Common myeloid progenitor, CD34-positive (primary cell): ENCODE results near the gene RFPL1.
A peak's percentile ranks its signal among the peaks of the same experiment; 100 is the strongest.

Experiments used
- CTCF ChIA-PET: fragments of 350-600 bp; sonication (Branson Sonifier 250); formaldehyde crosslinking; loops from one replicate; lab custom pipeline; 2021; ENCODE audit warnings: antibody characterized with exemption; lab: Charles Lee
- POLR2A ChIA-PET: fragments of 350-600 bp; sonication (Branson Sonifier 250); formaldehyde crosslinking; loops from one replicate; lab custom pipeline; 2021; ENCODE audit warnings: antibody characterized with exemption; lab: Charles Lee
- DNase-seq, 3 donors: peaks; one replicate each; pipeline versions ENCODE4 v3.0.0 to v3.0.0-alpha.2; 2013
- H3K27ac ChIP-seq, 2 experiments: 1 replicate in 1 of 2; 2 replicates in 1 of 2; pipeline ENCODE4 v1.7.0; 2013; ENCODE audit warnings: inconsistent platforms in 2 of 2, low read length in 2 of 2, mild to moderate bottlenecking in 2 of 2, low read depth in 1 of 2, moderate library complexity in 1 of 2; ENCODE audit not compliant: severe bottlenecking in 2 of 2, insufficient read depth in 1 of 2, poor library complexity in 1 of 2
- H3K27me3 ChIP-seq, 5 experiments: replicated peaks in 2 of 5; 1 replicate in 3 of 5; 2 replicates in 2 of 5; pipeline versions ENCODE4 v1.6.1 to v1.7.0; 2013; ENCODE audit warnings: low read length in 4 of 5, mild to moderate bottlenecking in 2 of 5, moderate library complexity in 2 of 5, inconsistent platforms in 1 of 5; ENCODE audit not compliant: insufficient read depth in 5 of 5, control insufficient read depth in 4 of 5
- H3K36me3 ChIP-seq, 4 experiments: 1 replicate in 2 of 4; 2 replicates in 2 of 4; pipeline versions ENCODE4 v1.6.1 to v1.7.0; 2013; ENCODE audit warnings: low read length in 3 of 4, control low read depth in 1 of 4, mild to moderate bottlenecking in 1 of 4; ENCODE audit not compliant: control insufficient read depth in 4 of 4, insufficient read depth in 4 of 4
- H3K4me1 ChIP-seq, 4 experiments: 1 replicate in 3 of 4; 2 replicates in 1 of 4; pipeline versions ENCODE4 v1.6.1 to v1.7.1; 2013; ENCODE audit warnings: low read length in 3 of 4, mild to moderate bottlenecking in 3 of 4, control low read depth in 1 of 4, inconsistent platforms in 1 of 4, moderate library complexity in 1 of 4; ENCODE audit not compliant: control insufficient read depth in 4 of 4, insufficient read depth in 4 of 4; ENCODE audit errors: control extremely low read depth in 1 of 4
- H3K4me3 ChIP-seq, 7 experiments: 1 replicate in 4 of 7; 2 replicates in 3 of 7; pipeline versions ENCODE4 v1.5.1 to v1.7.0; 2013; ENCODE audit warnings: mild to moderate bottlenecking in 7 of 7, low read length in 6 of 7, moderate library complexity in 6 of 7, inconsistent platforms in 2 of 7, low read depth in 2 of 7, control low read depth in 1 of 7; ENCODE audit not compliant: insufficient read depth in 4 of 7, control insufficient read depth in 1 of 7; ENCODE audit errors: extremely low read depth in 1 of 7
- H3K9me3 ChIP-seq, 5 experiments: 1 replicate in 4 of 5; 2 replicates in 1 of 5; pipeline versions ENCODE4 v1.6.1 to v1.7.1; 2013; ENCODE audit warnings: low read length in 4 of 5, mild to moderate bottlenecking in 2 of 5, inconsistent platforms in 1 of 5, low read depth in 1 of 5, moderate library complexity in 1 of 5; ENCODE audit not compliant: control insufficient read depth in 4 of 5, insufficient read depth in 2 of 5; ENCODE audit errors: control extremely low read depth in 1 of 5
- WGBS: methylation state at CpG from one replicate; pipeline ENCODE4 v1.1.5; 2013; ENCODE audit not compliant: insufficient coverage; 5-methylcytosine and 5-hydroxymethylcytosine counted together

Gene RFPL1

DNA sequence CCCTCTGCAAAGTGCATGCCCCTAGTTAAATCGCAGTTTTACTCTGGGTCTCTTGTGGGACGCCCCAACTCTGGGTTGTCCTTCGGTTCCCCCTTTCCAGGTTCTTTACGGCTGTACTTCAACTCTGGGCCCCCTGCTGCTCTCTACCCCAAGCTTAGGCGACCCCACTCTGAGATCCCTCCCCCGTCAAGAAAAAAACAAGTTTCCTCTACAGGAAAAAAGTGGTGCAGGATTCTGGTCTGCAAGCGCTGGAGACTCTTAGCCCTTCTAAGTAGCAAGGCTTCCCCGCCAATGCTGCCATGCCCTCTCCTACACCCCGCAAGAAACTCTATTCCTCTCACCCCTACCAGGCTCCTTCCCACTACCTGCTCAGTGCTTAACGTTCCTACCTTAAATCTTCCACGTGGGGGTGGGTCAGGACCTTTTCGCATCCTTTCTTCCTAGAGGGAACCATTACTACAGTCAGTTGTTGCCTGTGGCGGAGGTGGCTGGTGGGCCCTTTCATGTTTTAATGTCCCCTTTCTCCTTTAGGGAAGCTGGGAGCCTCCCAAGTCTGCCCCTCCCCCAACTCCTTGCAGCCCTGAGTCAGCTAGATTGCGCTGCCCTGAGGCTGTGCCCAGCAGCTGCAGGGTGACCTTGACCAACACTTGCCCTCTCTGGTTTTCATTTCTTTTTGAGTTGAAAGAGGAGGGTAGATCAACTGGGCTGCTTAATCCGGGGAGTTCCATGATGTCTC lies 43.0 kb downstream of the RFPL1 start:
- no peaks in the 10 kb centered on the region for H3K36me3 ChIP-seq
- peaks cover 2 to 45% (median 40%) of the 10 kb centered on the region in 4 experiments for H3K4me1 ChIP-seq
- CTCF ChIA-PET, result interaction anchor here (0.9 to 3.5 kb wide), 6 partner anchors 11 to 87 kb away, joined by 3 to 21 read pairs (median 4); no protein-coding TSS in a partner anchor
- H3K27me3 ChIP-seq, result peaks cover 0 to 42% (median 17%) of the 10 kb centered on the region in 5 experiments
- DNase-seq, result peak in 1 of 3 donors; percentile 23
- peak overlapping the region in 5 of 7 experiments; percentile 35 to 66 (median 46) for H3K4me3 ChIP-seq
- POLR2A ChIA-PET, result no interaction called here
- no peak overlapping the region for H3K27ac ChIP-seq
- WGBS, result 19% methylated on average over 12 of the region's 15 CpGs
- peaks cover 0 to 3% (median 0%) of the 10 kb centered on the region in 5 experiments for H3K9me3 ChIP-seq

DNA sequence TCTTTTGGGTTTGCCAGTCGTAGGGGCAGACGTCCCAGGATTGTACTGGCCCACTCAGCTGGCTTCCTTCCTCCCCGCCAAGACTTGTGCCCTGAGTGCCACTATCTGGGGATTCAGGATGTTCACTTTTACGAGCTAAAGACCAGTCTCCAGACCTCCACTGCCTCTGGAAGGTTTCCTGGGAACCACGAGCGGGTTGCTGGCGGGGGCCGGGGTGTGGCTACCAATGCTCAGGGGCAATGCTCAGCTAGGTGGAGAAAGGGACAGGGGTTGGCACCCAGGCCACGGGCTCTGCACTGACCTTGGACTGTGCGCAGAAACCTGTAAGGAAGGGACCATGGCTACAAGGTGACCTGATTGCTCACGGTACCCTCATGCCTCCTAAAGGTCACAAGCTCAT lies 43.9 kb downstream of the RFPL1 start:
- no peak overlapping the region for H3K27ac ChIP-seq
- no peak overlapping the region for H3K4me3 ChIP-seq
- H3K9me3 ChIP-seq, result peaks cover 0 to 3% (median 0%) of the 10 kb centered on the region in 5 experiments
- WGBS, result 75% methylated on average over 10 of the region's 11 CpGs
- POLR2A ChIA-PET, result no interaction called here
- H3K36me3 ChIP-seq, result peaks cover 0 to 2% (median 0%) of the 10 kb centered on the region in 4 experiments
- no peak for DNase-seq
- CTCF ChIA-PET, result interaction anchor here (1.0 to 3.5 kb wide), 7 partner anchors 11 to 523 kb away, joined by 3 to 21 read pairs (median 4); no protein-coding TSS in a partner anchor
- peaks cover 2 to 45% (median 40%) of the 10 kb centered on the region in 4 experiments for H3K4me1 ChIP-seq
- H3K27me3 ChIP-seq, result peaks cover 0 to 42% (median 17%) of the 10 kb centered on the region in 5 experiments

DNA sequence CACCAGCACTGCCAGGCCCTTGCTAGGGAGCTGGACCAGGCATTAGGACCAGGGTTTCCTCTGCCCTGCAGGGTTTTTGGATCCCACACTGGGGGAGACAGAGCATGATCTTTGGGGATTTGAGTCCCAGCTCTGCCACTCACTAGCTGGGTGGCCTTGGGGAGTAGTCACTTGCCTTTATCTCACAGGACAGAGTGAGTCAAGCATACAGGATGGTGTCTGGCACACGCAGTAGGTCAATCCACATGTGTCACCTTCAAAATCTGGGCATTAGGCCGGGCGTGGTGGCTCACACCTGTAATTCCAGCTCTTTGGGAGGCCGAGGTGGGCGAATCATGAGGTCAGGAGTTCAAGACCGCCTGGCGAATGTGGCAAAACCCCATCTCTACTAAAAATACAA lies 44.3 kb downstream of the RFPL1 start:
- H3K9me3 ChIP-seq, result peaks cover 0 to 3% (median 0%) of the 10 kb centered on the region in 5 experiments
- POLR2A ChIA-PET, result no interaction called here
- DNase-seq, result no peak
- H3K4me1 ChIP-seq, result peaks cover 2 to 42% (median 39%) of the 10 kb centered on the region in 4 experiments
- H3K27me3 ChIP-seq, result peaks cover 0 to 42% (median 17%) of the 10 kb centered on the region in 5 experiments
- H3K4me3 ChIP-seq, result no peak overlapping the region
- H3K36me3 ChIP-seq, result peaks cover 0 to 2% (median 0%) of the 10 kb centered on the region in 4 experiments
- CTCF ChIA-PET, result interaction anchor here (1.0 to 3.5 kb wide), 6 partner anchors 12 to 523 kb away, joined by 3 to 21 read pairs (median 4); no protein-coding TSS in a partner anchor
- 100% methylated on average over 3 of the region's 7 CpGs for WGBS
- no peak overlapping the region for H3K27ac ChIP-seq

DNA sequence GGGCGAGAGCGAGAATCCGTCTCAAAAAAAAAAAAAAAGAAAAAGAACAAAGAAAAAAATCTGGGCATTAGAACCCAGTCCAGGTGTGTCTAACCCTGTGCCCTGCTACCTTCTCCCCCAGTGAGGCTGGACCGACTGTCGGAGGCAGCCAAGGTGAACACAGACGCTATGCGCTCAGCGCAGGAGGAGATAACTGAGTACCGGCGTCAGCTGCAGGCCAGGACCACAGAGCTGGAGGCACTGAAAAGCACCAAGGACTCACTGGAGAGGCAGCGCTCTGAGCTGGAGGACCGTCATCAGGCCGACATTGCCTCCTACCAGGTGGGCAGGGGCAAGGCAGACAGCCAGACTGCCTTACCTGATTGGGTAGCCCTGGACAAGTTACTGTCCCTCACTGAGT lies 44.9 kb downstream of the RFPL1 start:
- peaks cover 0 to 3% (median 0%) of the 10 kb centered on the region in 5 experiments for H3K9me3 ChIP-seq
- DNase-seq, result no peak
- peaks cover 0 to 42% (median 17%) of the 10 kb centered on the region in 5 experiments for H3K27me3 ChIP-seq
- no peak overlapping the region for H3K27ac ChIP-seq
- ChIA-PET CTCF (interaction anchor here (1.1 to 3.5 kb wide), 4 partner anchors 9 to 522 kb away, joined by 4 to 21 read pairs (median 7); no protein-coding TSS in a partner anchor), POLR2A (no interaction called here)
- 100% methylated on average over 4 of the region's 13 CpGs for WGBS
- H3K4me1 ChIP-seq, result peaks cover 2 to 37% (median 33%) of the 10 kb centered on the region in 4 experiments
- H3K4me3 ChIP-seq, result no peak overlapping the region
- H3K36me3 ChIP-seq, result peaks cover 0 to 2% (median 0%) of the 10 kb centered on the region in 4 experiments

DNA sequence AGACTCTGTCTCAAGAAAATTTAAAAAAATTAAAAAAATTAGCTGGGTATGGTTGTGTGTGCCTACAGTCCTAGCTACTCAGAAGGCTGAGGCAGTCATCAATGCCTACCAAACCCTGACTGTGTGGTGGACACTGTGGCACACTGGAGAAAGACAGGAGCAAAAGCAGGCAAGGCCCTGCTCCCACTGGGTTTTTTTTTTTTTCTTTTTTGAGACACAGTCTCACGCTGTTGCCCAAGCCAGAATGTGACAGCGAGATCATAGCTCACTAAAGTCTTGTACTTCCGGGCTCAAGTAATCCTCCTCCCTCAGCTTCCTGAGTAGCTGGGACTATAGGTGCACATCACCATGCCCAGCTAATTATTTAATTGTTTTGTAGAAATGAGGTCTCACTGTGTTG lies 46.3 kb downstream of the RFPL1 start:
- H3K27me3 ChIP-seq, result peaks cover 0 to 32% (median 11%) of the 10 kb centered on the region in 5 experiments
- WGBS, result 90% methylated on average over 2 of the region's 3 CpGs
- DNase-seq, result no peak
- H3K4me1 ChIP-seq, result peaks cover 2 to 30% (median 24%) of the 10 kb centered on the region in 4 experiments
- peaks cover 0 to 2% (median 0%) of the 10 kb centered on the region in 4 experiments for H3K36me3 ChIP-seq
- no peak overlapping the region for H3K27ac ChIP-seq
- no peak overlapping the region for H3K4me3 ChIP-seq
- CTCF ChIA-PET, result interaction anchor here (1.4 to 2.1 kb wide), 2 partner anchors 10 to 40 kb away, joined by 3 to 8 read pairs; no protein-coding TSS in a partner anchor
- POLR2A ChIA-PET, result no interaction called here
- peaks cover 0 to 3% (median 0%) of the 10 kb centered on the region in 5 experiments for H3K9me3 ChIP-seq

DNA sequence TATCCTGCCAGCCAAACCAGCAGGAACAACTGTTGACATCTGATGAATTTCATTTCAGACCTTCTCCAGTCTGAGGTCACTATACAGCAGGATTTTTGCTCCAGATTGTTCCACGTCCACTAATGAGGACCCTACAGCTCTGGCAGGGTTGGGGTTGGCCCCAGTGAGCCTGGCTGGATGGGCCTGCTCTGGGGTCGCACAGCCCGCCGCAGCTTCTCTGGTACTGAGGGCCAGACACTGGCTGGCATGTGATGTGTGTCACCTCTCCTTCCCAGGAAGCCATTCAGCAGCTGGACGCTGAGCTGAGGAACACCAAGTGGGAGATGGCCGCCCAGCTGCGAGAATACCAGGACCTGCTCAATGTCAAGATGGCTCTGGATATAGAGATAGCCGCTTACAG lies 47.1 kb downstream of the RFPL1 start:
- ChIA-PET POLR2A (no interaction called here), CTCF (interaction anchor here (1.4 to 2.1 kb wide), 2 partner anchors 11 to 39 kb away, joined by 3 to 8 read pairs; no protein-coding TSS in a partner anchor)
- peaks cover 0 to 2% (median 0%) of the 10 kb centered on the region in 4 experiments for H3K36me3 ChIP-seq
- DNase-seq, result no peak
- H3K27ac ChIP-seq, result no peak overlapping the region
- peaks cover 0 to 1% (median 0%) of the 10 kb centered on the region in 5 experiments for H3K9me3 ChIP-seq
- peaks cover 2 to 22% (median 16%) of the 10 kb centered on the region in 4 experiments for H3K4me1 ChIP-seq
- peaks cover 0 to 24% (median 6%) of the 10 kb centered on the region in 5 experiments for H3K27me3 ChIP-seq
- WGBS, result 93% methylated on average over 8 of the region's 8 CpGs
- no peak overlapping the region for H3K4me3 ChIP-seq
